GM11168 (cell line): ENCODE results near the gene ZFP92.

Experiments used
- in situ Hi-C: fragments of 300-500 bp; cut with MboI; formaldehyde crosslinking; loops from one replicate; pipeline ENCODE4 v1.12.0; 2022; ENCODE audit warnings: low sequenced_read_pairs; ENCODE audit not compliant: unreplicated experiment

ZFP92 gene

GRCh38 chrX:153406903-153407302 is 4.4 kb upstream of the ZFP92 start:
- in situ Hi-C loops = no loop called here

- in situ Hi-C loops = no loop called here
Observed at GRCh38 chrX:153407736-153408135, 3.5 kb upstream of the ZFP92 start.

GRCh38 chrX:153408221-153408721 is 3.0 kb upstream of the ZFP92 start:
- in situ Hi-C loops = no loop called here

DNA sequence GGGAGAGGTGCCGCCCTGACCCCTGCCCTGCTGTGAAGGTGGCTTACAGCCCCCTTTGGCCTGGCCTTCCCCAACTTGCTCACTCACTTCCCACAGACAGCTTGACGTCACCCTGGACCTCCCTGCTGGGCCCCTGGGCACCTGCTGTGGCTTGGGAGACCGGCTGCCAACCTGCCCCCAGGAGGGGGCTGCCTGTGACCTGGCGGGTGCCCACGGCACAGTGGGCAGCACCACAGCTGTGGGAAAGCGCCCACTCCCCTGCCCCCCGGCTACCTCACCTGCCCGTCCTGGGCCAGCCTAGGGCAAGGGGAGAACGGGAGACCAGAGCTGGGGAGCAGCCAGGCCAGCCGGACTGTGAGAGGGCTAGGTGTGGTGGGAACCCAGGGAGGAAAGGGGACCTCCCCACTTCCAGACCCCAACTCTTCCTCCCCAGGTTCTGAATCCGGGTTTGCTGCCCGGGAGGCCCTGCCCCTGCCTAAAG is 2.4 kb upstream of the ZFP92 start:
- in situ Hi-C loops = no loop called here

GRCh38 chrX:153409414-153410101 is 1.7 kb upstream of the ZFP92 start:
- in situ Hi-C loops = no loop called here

- in situ Hi-C loops = no loop called here
Observed at GRCh38 chrX:153410373-153410772, 899 bp upstream of the ZFP92 start.

DNA sequence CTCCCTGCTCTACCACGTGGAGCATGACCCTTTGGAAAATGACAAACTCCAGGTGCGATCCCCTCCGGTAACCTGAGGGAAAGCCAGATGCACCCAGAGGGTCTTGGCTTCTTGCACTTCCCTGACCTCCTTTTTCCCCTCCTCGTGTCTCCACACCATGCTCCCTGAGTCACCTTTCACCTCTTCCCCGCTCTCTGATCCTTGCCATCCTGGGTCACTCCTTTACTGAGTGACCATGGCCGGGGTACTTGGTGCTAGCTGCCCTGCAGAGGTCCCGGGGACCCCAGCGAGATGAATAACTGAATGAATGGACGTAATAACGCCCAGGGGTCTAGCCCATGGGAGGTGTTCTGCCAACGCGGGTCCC is 401 bp upstream of the ZFP92 start:
- in situ Hi-C loops = no loop called here

DNA sequence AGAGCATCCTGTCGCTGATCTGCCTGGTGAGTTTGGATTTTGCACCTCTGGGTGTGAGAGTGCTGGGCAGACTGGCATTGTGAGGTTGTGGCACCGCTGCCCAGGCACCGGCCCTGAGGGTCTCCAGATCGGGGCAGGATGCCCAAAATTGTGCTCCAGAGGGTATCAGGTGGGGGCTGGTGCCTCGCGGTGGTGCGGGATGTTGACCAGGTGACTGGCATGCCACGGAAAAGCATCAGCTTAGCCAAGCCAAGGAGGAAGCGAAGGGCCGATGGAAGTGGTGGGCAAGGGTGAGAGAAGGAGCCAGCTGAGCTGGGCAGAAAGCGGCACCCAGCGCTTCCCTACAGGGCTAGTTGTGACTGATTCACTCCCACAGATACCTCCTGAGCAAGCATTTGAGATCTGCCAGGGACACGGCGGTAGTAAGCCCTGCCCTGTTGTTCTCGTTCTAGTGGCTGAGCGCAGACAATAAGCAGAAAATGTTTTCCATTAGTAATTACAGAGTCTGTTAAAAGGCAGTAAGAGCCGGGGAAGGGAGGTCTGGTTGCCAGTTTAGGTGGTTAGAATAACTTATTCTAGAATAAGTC is 809 bp downstream of the ZFP92 start:
- in situ Hi-C loops = no loop called here

GRCh38 chrX:153412746-153413720 is 1.8 kb downstream of the ZFP92 start:
- in situ Hi-C loops = no loop called here

DNA sequence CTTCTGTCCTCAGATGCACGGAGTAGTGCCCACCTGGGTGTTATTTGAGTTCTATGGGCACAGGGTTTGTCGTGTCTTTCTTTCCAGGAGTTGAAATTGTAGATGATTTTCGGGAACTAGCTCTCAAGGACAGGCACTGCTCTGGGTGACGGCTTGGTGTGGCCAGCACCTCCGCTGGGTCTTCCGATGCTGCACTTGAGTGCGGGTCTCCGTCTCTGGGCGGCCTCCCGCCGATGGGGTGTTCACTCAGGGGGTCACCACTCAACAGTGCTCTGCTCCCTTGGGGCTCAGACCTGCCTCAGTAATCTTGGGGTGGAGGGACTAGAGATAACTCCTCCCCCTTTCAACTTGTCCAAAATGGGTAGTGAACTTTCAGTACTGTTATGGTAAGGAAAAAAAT is 2.5 kb downstream of the ZFP92 start:
- in situ Hi-C loops = no loop called here

GRCh38 chrX:153414856-153415510 is 3.7 kb downstream of the ZFP92 start:
- in situ Hi-C loops = no loop called here

- in situ Hi-C loops = no loop called here
Observed at GRCh38 chrX:153416781-153417450, 5.6 kb downstream of the ZFP92 start.

- in situ Hi-C loops = no loop called here
Observed at GRCh38 chrX:153417637-153418036, 6.4 kb downstream of the ZFP92 start.

DNA sequence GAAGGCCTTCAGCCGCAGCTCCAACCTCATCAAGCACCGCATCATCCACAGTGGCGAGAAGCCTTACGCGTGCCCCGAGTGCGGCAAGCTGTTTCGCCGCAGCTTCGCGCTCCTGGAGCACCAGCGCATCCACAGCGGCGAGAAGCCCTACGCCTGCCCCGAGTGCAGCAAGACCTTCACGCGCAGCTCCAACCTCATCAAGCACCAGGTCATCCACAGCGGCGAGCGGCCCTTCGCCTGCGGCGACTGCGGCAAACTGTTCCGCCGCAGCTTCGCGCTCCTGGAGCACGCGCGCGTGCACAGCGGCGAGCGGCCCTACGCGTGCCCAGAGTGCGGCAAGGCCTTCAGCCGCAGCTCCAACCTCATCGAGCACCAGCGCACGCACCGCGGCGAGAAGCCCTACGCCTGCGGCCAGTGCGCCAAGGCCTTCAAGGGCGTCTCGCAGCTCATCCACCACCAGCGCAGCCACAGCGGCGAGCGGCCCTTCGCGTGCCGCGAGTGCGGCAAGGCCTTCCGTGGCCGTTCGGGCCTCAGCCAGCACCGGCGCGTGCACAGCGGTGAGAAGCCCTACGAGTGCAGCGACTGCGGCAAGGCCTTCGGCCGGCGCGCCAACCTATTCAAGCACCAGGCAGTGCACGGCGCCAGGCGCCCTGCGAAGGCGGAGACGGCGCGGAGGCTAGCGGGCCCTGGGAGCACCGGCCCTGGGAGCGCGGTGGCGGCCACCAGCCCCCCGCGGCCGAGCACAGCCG is 9.8 kb downstream of the ZFP92 start:
- in situ Hi-C loops = no loop called here

DNA sequence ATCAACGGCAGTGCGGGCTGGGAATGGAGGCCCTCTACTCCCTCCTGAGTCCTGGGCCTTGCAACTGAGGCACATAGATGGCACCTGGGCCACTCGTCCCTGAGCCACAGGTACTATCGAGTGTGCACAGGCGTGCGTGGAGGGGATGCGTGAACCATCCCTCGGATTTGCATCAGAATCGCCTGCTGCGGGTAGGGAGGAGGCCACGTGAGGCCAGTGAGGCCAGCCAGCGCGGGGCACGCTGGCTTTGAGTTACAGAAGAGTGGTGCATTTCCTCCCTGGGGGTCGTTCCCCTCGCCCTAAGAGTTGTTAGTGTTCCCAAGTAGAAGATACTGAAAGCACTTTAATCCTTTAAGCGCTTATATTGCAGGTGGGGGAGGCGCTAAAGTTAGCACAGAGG is 10.6 kb downstream of the ZFP92 start:
- in situ Hi-C loops = no loop called here

DNA sequence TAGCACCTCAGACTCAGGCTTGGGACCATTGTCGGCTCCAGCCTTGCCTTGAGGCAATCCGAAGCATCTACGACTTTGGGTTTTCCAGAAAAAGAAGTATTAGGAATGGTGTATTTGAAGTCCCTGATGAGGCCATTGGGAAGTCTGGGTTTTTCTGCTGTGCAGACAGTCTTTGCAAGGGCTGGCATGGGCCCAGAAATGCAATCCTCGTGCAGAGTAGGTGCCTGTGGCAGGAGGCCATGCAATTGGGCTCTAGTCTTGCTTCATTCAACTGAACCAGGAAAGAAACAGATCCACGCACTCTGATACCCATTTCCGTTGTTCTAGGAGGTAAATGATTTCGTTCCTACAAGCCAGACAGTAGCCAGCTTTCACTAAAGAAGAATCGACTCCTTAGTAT is 12.4 kb downstream of the ZFP92 start:
- in situ Hi-C loops = no loop called here

DNA sequence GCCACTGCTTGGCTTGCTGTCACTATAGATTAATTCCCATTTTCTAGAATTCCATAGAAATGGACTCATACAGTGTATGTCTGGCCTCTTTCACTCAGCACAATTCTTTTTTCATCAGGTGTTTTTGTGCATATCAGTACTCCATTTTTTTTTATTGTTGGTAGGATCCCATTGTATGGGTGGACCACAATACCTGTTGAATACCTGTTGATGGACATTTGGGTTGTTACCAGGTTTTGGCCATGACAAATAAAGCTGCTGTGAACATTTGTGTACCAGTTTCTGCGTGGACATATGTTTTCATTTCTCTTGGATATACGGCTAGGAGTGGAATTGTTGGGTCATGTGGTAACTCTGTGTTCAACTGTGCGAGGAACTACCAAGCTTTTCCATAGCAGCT is 14.9 kb downstream of the ZFP92 start:
- in situ Hi-C loops = no loop called here

GRCh38 chrX:153430796-153431195 is 19.5 kb downstream of the ZFP92 start:
- in situ Hi-C loops = no loop called here

GRCh38 chrX:153433161-153433680 is 21.9 kb downstream of the ZFP92 start:
- in situ Hi-C loops = no loop called here
